Stimulated activated CD4-positive, alpha-beta T cell treated with anti-CD3 and anti-CD28 coated beads, Interleukin-2, amount 100 ng/mL, for 24 hours (primary cell): ENCODE measurements around the gene GSTT4.
"Not testable (repeated sequence)": the region's sequence is repeated elsewhere in the genome, so short reads cannot be mapped to it uniquely, and the experiment has no call there.

Experiments used
- DNase-seq, 2 donors: peaks; one replicate each; pipeline ENCODE4 v3.0.0-alpha.2; 2020

Gene GSTT4

GRCh38 chr22:24005201-24005600 lies at the start of gene GSTT4:
Gene GSTT4 (minus strand): TSS chr22:24005453. CDS start chr22:24005356, 97 bp downstream.
- no peak for DNase-seq

DNA sequence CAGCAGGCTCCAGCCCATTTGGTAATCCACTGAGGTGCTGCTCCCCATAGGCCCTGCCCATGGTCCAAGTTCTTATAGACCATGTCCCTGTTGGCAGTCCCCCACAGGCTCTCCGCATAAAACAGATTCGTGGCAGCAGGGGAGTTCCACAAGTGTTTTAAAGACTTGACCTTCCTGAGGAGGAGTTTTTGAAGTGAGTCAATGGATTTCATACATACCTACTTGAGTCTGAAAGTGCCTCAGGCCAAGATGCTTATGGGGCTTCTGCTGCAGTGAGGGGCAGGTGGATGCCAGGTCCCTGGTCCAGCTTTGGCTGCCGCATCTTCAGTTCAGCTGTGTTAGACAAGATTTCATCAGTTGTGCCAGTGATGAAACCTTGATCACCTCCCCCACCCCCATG lies 49.1 kb upstream of the GSTT4 start:
- no peak for DNase-seq

GRCh38 chr22:24053481-24054226 lies 48.4 kb upstream of the GSTT4 start:
- DNase-seq, result no peak

DNA sequence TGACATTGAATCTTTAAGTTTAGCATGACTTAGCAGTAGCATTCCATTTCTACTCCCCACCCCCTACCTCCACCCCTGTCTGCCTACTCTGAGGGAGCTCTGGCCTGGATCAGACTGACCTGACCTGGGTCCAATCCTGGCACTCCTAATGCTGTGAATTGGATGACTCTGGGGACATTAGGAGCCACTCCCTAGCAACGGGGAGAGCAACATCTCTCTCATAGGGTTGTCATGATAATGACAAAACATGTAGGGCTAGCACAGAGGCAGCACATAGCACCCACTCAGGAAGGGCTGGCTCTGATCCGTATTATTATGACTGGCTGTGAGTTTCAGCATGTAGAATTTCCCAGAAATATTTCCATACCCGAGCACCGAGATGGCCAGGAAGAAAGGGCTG lies 46.3 kb upstream of the GSTT4 start:
- DNase-seq, result no peak

DNA sequence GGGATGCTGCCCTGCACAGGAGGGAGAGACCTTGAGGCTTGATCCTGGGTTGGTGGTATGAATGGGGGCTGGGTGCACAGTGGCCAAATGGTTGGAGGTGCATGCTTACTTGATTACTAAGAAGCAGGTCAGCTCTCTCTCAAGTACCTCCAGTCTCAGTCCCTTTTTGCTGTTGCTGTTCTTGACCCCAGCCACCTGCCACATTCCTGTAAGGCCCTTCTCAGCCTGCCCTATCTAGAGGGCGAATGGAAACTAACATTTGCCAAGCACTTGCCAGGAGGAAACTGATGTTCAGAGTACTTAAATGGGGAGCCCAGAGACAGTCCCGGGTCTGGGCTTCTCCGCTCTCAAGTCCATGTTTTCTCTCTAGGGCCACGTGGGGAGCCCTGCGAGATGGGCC lies 45.8 kb upstream of the GSTT4 start:
- no peak for DNase-seq

GRCh38 chr22:24049978-24050377 lies 44.7 kb upstream of the GSTT4 start:
- no peak for DNase-seq

DNA sequence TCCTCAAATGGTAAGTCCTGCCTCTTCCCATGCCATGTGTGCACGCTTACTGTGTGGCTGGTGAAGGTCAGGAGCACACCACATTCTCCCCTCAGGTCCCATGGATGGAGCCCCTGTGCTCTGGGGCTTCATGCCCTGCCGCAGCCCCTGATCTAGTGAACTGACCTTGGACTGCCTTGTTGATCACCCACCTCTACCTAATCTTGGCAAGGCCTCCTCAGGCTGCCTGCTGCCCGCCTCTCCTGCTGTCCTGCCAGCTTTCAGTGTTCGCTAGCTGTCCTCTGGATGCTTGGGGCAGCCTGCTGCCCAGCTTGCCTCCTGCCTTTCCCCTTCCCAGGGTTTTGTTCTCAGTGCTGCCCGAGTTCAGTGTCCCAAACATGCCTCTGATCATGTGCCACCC lies 44.0 kb upstream of the GSTT4 start:
- DNase-seq, result no peak

GRCh38 chr22:24046024-24046423 lies 40.8 kb upstream of the GSTT4 start:
- no peak for DNase-seq

GRCh38 chr22:24043958-24044357 lies 38.7 kb upstream of the GSTT4 start:
- no peak for DNase-seq

- DNase-seq, result not testable (repeated sequence)
Observed at GRCh38 chr22:24043465-24043864, 38.2 kb upstream of the GSTT4 start.

DNA sequence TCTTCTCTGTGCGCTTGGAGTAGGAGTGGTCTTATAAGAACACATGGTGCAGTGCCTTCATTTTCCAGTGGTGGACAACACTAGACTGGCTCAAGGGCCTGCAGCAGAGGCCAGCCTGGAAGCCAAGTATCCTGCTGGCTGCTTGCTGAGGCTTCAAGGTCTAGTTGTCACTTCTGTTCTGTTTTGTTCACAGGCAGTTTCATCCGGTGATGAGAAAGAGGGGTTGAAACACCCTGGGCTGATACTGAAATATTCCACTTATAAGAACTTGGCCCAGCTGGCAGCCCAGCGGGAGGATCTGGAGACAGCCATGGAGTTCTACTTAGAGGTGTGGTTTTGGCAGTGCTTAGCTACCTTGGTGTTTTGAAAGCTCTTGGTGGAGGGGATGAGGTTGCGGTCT lies 35.7 kb upstream of the GSTT4 start:
- DNase-seq, result no peak

DNA sequence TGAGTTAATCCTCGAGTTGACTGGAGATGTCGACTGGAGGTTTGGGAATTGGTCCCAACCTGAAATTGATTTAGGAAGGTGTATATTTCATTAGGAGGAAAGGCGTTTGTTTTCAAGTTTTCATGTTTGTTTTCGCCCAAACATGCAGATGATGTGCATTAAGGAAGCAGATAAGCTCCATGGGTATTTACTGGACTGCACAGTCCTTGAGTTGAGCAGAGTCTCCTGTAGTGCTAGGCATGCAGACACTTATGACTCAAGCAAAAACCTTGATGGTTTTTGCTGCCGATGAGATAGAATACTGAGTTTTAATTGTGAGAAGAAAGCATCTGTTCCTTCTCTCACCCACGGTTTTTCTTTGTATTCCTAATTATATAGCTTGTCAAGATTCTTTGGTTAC lies 33.8 kb upstream of the GSTT4 start:
- DNase-seq, result no peak

DNA sequence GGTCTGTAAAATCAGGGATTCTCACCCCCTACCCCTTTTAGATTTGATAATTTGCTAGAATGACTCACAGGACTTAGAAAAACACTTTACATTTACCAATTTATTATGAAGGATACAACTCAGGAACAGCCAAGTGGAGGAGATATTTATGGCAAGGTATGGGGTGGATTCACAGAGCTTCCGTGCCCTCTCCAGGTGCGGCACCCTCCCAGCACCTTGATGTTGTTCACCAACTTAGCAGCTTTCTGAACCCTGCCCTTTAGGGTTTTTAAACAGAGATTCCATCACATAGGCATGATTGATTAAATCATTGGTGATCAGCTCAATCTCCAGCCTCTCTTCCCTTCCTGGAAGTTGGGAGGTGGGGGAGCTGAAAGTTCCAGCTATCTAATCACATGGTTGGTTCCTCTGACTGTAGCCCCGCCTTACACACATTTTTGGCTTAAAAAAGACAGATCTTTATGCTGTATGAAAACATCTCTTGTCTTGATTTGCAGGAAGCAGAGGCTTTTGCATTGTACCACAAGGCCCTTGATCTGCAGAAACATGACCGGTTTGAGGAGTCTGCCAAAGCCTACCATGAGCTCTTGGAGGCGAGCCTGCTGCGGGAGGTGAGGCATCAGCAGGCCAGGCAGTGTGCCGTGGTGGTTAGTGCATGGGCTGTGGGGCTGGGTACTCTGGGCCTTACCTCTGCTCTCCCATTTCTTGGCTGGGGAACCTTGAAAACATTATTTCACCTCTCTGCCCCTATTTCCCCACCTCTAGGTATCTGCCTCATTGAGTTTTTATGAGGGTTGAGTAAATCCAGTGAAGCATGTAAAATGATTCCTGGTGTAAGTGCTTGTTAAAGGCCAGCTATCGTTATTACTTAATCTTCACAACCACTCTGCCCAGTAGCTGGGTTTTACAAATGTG lies 32.9 kb upstream of the GSTT4 start:
- no peak for DNase-seq

DNA sequence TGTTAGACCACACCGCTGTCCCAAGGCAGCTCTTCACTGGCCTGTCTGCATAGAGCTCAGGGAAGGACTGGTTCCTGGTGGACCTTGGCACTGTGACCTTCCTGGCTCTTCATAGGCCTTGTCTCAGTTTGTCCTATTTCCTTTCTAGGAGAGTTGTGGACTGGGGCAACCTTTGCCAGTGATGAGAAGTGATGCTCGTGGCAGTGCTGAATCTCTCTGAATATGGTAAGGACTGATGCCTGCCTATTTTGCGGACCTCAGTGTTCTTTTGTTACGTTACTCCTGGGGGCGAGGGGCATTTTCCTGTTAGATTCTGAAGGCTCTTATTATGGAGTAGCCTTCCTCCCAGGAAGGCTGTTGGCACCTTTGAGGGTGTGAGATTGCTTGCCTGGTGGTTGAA lies 30.0 kb upstream of the GSTT4 start:
- no peak for DNase-seq

GRCh38 chr22:24033731-24034130 lies 28.5 kb upstream of the GSTT4 start:
- no peak for DNase-seq

DNA sequence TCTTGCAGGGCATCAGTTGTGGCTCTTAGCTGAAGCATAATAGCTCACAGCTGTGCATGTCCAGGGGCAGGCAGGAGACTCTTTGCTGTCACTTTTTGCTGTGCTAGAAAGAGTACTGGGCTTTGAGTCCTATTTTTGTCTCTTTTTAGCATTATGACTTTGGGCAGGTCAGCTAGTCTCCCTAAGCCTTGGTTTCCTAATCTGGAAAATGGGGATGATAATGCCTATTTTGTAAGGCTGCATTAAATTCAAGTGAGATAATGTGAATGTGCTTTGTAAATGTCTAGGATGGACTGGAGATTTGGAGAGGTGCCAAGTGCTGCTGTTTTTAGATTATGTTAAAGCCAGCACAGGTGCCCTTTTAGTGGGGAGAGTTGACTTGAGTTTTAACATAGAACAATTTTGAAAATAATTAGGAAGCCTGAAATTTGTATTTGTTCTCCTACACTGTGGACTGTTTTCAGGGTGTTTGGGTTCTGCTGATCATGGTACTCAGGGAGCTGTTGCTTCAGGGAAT lies 25.0 kb upstream of the GSTT4 start:
- DNase-seq, result no peak

- DNase-seq, result no peak
Observed at GRCh38 chr22:24029304-24029703, 24.1 kb upstream of the GSTT4 start.

- DNase-seq, result no peak
Observed at GRCh38 chr22:24028533-24028932, 23.3 kb upstream of the GSTT4 start.

GRCh38 chr22:24027991-24028390 lies 22.7 kb upstream of the GSTT4 start:
- no peak for DNase-seq

DNA sequence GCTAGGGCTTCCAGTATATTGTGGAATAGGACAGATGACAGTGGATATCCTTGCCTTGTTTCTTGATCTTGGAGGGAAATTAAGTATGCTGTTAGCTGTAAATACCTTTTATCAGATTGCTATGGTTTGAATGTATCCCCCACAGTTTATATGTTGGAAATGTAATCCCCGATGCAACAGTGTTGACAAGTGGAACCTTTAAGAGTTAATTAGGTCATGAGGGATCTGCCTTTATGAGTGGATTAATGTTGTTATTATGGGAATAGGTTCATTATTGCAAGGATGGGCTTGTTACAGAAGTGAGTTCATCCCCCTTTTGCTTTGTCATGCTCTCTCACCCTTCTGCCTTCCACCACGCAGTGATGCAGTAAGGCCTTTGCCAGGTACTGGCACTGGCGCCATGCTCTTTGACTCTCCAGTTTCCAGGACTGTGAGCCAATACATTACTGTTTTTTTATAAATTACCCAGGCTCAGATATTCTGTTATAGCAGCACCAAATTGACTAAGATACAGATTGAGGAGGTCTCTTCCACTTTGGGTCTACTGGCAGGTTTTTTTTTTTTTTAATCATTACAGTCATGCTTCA lies 22.2 kb upstream of the GSTT4 start:
- no peak for DNase-seq

GRCh38 chr22:24026733-24027132 lies 21.5 kb upstream of the GSTT4 start:
- DNase-seq, result no peak

DNA sequence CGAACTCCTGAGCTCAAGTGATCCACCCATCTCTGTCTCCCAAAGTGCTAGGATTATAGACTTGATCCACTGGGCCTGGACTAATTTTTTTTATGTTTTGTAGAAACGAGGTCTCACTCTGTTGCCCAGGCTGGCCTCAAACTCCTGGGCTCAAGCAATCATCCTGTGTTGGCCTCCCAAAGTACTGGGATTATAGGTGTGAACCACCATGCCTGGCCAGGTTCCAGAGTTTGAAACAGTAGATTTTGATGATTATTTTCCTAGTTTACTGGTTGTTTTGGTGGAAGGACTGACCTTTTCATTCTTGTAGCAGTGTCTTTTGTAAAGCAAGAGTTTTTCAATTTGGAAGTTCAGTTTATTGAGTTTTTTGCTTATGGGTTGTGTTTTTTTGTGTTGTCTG lies 20.8 kb upstream of the GSTT4 start:
- DNase-seq, result no peak

- no peak for DNase-seq
Observed at GRCh38 chr22:24025475-24025874, 20.2 kb upstream of the GSTT4 start.

GRCh38 chr22:24024354-24024753 lies 19.1 kb upstream of the GSTT4 start:
- DNase-seq, result no peak
